GM12891 (cell line): ENCODE measurements around the gene PRR15L.
"Not testable (repeated sequence)": the region's sequence is repeated elsewhere in the genome, so short reads cannot be mapped to it uniquely, and the experiment has no call there.

ENCODE experiments used
- PAX5 ChIP-seq: IDR thresholded peaks from 2 replicates; pipeline ENCODE4 v1.6.1; 2011; ENCODE audit warnings: low read length, moderate library complexity, mild to moderate bottlenecking; ENCODE audit not compliant: insufficient read depth, severe bottlenecking
- POLR2A ChIP-seq: IDR thresholded peaks from 2 replicates; pipeline ENCODE4 v1.6.1; 2011; ENCODE audit warnings: low read depth, low read length, control low read depth
- POLR2AphosphoS5 ChIP-seq: IDR thresholded peaks from 2 replicates; pipeline ENCODE4 v1.6.1; 2011; ENCODE audit warnings: low read depth, low read length, control low read depth
- POU2F2 ChIP-seq: IDR thresholded peaks from 2 replicates; pipeline ENCODE4 v1.6.1; 2011; ENCODE audit warnings: low read depth, mild to moderate bottlenecking, control low read depth, low read length, moderate library complexity
- TAF1 ChIP-seq: IDR thresholded peaks from 2 replicates; pipeline ENCODE4 v1.6.1; 2011; ENCODE audit warnings: low read depth, low read length, control low read depth

- TF ChIP-seq POLR2A, POLR2AphosphoS5, TAF1, PAX5, POU2F2: not testable (repeated sequence)
These were observed 44.0 kb upstream of the PRR15L start for GRCh38 chr17:48001657-48002056.
